CD4-positive, alpha-beta T cell treated with Interferon alpha-2 for 1 hour (primary cell): ENCODE results near the gene ALS2CL.
"Not testable (repeated sequence)": the region's sequence is repeated elsewhere in the genome, so short reads cannot be mapped to it uniquely, and the experiment has no call there.

Source experiments
- DNase-seq, 2 donors: peaks; one replicate each; pipeline ENCODE4 v3.0.0-alpha.2; 2020 to 2022

The ALS2CL gene, protein sequence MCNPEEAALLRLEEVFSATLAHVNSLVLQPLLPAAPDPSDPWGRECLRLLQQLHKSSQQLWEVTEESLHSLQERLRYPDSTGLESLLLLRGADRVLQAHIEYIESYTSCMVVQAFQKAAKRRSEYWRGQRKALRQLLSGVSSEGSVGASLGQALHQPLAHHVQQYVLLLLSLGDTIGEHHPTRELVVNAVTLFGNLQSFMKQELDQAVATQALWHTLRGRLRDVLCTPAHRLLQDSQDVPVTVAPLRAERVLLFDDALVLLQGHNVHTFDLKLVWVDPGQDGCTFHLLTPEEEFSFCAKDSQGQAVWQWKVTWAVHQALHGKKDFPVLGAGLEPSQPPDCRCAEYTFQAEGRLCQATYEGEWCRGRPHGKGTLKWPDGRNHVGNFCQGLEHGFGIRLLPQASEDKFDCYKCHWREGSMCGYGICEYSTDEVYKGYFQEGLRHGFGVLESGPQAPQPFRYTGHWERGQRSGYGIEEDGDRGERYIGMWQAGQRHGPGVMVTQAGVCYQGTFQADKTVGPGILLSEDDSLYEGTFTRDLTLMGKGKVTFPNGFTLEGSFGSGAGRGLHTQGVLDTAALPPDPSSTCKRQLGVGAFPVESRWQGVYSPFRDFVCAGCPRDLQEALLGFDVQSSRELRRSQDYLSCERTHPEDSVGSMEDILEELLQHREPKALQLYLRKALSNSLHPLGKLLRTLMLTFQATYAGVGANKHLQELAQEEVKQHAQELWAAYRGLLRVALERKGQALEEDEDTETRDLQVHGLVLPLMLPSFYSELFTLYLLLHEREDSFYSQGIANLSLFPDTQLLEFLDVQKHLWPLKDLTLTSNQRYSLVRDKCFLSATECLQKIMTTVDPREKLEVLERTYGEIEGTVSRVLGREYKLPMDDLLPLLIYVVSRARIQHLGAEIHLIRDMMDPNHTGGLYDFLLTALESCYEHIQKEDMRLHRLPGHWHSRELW

DNA sequence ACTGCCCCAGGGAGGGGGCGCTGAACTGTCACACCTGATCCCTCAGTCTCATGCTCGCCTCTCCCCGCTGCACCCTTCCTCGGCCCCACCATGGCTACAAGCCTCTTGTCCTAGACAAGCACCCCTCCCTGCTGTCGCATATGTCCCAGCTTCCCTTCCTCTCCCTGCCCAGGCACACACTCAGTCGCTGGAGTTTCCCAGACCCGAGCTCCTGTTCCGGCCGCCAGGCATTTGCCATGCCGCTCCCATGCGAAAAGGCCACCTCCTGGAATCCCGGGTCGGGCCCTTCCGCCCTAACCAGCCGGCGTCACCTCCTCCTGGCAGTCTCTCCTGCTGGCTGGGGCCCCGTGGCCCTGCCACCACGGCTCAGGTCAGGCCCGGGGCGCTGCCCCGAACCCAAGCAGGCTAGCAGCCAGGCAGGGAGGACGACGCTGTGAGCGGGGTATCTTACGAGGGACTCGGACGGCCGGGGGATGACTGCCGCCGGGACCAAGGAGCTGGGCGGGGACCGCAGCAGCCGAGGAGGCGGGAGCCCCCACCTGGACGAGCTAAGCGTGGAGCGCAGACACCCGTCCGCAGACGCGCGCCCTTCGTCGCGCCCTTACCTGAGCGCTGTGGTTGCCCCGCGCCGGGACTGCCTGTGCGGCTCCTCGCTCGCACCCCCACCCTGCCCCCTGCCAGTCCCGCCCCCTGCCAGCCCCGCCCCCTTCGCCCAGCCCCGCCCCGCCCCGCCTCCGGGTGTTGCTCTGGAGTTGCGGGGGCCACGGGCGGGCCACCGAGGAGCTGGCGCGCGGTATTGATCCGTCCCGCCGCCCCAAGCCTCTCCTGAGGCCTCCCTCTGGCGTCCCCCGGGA lies at the start of gene ALS2CL:
TSS of gene ALS2CL (minus strand) at position 642 of the 854 bp plus-strand sequence. CDS start 4,239 bp downstream, outside the sequence.
- peak; percentile 73 to 84 for DNase-seq

DNA sequence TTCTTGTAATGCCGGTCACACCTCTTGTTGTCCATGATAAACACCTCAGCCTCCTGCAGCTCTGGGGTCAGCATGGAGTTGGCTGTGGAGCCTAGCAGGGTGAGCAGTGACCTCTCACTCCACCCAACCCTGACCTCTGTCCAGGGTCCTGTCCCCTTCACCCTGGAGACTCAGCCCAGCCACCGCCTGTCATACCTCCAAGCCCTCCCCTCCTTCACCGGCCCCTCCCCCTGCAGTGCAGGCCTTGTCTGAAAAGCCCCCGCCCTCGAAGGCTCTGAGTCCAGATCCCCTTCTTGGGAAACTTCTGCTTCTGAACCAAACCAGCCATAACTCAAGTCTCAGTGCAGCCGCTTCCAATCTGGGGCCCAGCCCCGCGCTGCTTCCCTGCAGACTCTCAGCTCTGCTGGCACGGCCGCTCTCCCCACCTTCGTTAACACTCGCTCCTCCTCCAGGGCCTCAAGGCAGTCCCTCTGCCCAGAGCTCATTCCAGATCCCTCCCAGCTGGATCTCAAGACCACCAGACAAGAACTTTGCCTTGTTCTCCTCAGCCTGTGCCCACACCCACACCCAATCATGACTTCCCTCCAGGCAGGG lies 49.6 kb upstream of the ALS2CL start:
- no peak for DNase-seq

DNA sequence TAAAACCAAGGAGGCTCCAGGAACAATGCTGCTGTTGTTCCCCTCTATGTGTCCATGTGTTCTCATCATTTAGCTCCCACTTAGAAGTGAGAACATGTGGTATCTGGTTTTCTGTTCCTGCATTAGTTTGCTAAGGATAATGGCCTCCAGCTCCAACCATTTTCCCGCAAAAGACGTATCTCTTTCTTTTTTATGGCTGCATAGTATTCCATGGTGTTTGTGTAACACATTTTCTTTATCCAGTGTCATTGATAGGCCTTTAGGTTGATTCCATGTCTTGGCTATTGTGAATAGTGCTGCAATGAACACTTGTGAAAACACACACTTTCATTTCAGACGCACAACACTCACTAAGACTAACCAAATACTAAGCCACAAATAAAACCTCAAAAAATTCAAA lies 46.1 kb upstream of the ALS2CL start:
- not testable (repeated sequence) for DNase-seq

DNA sequence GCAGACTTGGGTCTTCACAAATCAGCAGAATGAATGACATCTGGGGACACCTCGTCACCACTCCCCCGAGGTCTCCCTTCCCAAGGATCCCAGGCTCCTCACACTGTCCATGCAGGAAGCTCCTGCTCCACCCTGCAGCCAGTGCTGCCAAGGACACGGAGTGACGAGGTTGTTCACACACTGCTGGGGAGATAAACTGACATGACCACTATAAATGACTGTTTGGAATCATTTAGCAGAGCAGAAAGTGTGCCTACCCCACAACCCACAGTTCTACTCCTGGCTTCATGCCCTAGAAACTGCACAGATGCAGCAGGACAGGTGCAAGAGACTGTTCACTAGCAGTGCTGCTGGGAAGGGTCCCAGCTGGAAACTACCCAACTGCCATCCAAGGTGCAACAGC lies 43.9 kb upstream of the ALS2CL start:
- DNase-seq = no peak

DNA sequence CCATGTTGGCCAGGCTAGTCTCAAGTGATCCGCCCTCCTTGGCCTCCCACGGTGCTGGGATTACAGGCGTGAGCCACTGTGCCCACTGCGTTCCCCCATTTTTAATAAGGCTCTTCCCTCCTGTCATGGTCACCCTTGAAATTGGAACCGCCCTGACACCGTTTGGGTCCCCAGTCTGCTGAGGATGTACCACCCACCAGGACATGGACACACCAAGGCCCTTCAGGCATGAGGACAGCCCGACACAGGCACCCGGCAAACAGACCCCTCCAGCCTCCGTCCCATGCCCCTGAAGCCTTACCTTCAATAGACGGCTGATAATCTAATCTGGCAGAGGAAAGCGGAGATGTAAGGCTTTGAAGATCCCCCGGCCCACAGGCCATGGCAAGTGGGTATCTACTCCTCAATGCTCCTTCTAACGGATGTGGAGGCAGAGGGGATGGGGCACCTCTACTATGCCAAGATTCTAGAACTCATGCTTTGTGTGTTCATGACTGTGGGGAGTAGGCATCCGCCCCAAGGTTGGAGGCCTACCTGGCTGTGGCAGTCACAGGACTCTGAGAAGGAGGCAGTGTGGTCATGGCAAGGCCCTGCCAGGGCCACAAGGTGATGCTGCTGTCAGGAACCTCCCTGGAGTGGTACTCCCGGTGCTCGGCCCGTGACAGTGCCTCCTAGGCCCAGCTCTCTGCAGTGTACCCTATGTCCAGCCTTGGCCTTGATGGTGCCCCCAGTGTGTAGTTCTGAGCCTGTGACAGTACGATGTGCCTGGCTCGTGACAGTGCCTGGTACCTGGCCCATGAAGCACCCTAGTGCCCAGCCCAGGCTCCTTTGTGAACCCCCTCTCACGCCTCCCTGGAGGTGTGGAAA lies 42.8 kb upstream of the ALS2CL start:
- DNase-seq = no peak

DNA sequence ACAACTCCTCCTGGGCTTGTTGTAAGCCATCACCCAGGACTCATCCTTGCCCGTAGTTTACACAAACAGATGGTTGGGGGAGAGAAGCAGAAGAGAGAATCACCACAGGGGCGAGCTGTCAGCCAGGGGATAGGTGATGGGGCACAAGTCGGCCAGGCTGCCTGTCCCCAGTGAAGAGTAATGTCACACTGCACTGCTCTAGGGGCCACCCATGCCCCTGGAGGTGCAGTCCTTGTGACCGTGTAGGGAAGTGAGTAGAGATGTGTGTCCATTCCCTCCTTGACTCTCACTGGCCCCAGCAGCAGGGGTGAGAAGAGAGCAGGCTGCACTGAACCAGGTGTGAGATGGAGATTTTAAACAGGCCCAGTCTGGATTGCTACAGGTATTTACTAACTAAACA lies 41.3 kb upstream of the ALS2CL start:
- no peak for DNase-seq

DNA sequence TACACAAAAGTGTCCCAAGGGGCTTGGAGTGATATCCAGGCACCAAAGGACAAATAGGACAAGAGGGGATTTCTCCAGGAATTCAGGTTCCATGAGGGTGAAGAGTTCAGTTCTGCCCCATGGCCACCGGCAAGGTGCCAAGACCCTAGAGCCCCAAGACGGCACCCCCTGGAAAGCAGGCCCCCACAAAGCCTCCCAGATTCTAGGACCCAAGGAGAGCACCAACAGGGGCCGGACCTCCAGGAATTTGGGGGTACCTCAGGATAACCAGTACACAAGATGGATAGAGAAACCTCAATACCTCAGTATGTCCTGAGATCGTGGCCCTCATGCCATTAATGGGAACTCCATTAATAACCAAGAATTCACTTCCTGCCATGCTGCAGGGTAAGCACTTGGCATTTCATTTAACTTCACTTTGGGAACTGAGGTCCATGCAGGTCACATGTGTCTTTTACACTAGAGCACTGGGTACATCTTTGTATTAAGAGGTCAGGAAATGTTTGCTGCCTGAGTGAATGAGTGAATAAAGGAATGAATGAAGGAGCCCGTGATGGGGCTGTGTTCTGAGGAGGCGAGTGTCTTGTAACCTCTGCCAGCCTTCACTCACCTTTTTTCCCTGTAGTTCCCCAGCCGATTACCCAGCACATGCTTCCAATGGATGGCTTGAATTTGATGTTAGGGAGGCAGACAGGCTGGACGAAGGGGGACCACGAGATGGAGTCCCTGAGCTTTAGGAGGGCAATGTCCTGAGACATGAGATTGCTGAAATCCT lies 39.7 kb upstream of the ALS2CL start:
- DNase-seq = no peak

DNA sequence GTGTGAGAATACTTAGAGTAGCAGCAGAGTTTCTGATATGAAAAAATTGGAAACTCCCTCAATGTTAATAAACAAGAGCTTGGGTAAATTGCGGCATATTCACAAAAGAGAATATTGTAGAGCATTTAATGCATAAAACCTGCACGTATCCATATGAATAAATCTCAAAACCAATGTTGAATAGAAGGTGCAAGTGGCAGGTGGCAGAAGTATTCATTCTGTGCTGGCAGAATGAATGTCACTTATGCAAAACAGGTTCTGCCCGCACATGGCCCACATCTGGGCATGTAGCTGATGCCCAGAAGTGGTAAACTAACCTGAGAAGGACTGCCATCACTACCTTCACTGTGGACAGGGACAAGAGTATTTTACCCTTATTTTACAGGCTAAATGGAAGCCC lies 38.3 kb upstream of the ALS2CL start:
- no peak for DNase-seq

DNA sequence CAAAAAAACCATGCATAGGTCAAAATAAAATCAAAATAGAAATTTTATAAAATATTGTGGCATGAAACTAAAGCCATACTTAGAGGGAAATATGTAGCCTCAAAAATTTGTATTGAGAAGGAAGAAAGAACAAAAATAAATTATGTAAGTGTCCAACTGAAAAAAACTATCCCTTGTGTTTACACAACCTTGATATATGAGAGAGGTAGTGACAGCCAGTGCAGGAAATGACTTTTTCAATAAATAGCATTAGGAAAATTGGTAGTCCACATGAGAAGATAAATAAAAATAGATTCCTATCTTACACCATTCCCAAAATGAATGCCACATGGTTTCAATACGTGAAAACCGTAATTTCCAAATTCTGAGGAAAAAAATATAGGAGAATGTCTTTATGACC lies 37.3 kb upstream of the ALS2CL start:
- DNase-seq = no peak

DNA sequence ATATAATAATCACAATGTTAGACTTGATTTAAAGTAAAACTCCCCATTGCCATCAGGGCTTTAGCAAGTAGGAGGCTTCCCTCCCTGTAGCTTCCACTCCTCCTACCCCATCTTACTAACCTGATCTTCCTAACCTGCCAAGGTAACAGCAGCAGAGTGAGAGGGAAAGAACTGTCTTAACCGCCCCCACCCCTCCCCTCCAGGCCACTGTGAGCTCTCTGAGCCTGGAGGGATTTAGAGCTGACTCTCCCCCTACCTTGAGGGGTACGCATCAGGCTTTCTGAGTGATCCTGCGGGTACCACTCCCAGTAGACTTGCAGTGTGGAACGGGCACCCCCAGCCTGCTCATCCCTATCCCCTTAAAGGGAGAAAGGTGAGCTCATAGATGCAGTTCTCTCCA lies 35.6 kb upstream of the ALS2CL start:
- no peak for DNase-seq

DNA sequence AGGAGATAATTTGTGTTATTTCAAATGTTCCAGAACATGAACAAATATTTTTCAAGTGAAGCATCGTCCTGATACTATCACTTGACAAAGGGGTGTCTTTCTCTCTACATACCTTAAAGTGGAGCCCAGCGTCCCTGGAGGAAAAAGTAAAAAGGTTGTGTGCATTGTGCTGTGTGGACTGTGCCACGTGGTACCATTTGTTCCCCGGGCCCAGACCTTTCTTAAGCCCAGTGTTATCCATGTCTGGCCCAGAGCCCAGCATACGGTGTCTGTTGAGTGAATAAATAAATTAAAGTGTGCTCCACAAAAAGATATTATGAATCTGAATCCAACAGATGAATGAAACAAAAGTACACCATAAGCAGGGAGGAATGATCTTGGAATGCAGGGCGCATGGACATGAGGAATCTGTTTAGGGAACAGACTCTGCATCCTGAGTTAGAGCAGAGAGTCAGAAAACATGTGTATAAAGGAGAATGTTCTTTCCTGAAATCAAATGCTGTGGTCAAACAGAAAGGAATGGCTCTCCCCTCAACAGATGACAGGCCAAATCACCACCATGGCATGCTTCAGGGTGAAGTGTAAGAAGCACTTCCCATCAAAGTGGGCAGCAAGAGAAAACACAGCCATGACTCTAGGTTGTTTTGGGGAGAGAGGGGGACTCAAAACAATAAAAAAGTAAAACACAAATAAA lies 32.3 kb upstream of the ALS2CL start:
- no peak for DNase-seq

DNA sequence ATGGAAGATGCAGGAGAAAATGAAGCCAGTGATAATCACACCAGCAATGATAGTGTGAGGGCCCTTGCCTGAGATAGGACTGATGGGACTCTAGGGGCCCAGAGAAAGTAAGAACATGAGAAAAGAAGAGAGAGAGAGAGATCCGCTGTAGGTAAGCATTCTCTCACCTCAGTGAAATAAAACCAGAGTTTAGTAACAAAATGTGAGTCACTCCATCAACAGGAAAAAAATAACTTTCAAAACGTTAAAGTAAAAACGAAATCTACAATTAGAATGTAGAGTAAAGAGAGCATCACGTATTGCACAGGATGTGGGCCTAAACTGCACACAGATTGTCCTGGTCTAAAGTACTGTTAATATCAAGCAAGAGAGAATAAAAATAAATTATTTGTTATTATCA lies 30.9 kb upstream of the ALS2CL start:
- no peak for DNase-seq

DNA sequence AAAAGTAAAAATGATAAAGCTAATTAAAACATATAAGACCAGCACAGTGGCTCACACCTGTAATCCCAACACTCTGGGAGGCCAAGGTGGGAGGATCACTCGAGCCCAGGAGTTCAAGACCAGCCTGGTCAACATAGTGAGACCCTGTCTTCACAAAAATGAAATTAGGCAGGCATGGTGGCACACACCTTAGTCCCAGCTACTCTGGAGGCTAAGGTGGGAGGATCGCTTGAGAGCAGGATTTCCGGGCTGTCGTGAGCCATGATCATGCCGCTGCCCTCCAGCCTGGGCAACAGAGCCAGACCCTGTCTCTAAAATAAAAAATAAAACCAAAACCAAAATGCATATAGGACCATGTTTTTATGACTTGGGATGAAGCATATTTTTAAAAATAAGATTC lies 29.0 kb upstream of the ALS2CL start:
- no peak for DNase-seq

DNA sequence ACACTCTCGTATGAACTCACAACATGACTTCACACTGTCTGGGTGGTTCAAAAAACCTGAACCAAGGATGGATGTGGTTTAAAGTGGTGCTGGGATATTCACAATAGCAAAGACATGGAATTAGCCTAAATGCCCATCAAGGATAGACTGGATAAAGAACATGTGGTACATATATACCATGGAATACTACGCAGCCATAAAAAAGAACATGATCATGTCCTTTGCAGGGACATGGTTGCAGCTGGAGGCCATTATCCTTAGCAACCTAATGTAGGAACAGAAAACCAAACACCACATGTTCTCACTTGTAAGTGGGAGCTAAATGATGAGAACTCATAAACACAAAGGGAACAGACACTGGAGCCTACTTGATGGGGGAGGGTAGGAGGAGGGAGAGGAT lies 27.5 kb upstream of the ALS2CL start:
- no peak for DNase-seq

DNA sequence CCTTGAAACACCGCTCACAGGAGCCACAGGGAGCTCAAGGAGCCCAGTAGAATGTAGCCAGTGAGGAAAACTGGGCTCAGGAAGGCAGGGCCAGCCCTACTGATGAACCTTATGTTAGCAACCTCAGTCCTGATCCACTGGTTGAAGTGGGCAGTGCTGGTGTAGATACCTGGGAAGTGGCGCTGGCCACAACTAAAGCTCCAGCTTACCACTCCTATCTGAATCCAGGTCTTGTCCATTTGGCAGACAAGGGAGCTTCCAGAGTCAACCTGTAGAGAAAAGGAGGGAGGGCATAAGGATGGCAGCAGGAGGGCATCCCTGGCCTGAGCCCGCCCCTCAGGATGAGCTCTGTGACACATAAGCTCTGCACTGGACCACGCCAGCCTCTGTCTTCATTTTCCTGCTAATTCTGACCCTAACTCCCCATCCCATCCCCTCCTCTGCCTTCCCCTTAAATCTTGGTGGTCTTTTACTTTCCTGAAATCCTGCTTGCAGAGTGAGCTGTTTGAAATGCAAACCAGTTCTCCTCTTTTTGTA lies 26.3 kb upstream of the ALS2CL start:
- no peak for DNase-seq

DNA sequence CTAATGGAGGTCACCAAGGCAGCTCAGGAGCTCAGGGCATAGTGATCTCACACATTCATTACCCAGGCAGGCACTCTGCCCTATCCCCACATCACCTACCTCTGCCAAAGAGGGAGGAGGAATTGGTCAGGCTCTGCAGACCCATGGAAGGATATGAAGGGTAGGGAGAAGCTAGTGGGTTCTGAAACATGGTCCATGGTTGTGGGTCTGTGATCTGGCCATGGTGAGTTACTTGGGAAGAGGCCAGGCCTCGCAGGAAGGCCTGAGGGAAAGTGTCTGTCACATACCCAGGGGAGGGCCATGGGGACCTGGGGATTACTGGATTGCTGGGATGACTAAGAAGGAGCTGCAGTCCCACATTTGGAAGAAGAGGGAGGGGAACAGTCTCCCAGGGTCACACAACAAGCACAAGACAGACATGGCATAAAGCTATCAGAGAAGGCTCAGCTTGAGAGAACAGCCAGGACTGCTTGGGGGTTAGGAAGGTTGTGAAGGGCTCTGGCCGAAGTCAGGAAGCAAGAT lies 25.6 kb upstream of the ALS2CL start:
- no peak for DNase-seq

DNA sequence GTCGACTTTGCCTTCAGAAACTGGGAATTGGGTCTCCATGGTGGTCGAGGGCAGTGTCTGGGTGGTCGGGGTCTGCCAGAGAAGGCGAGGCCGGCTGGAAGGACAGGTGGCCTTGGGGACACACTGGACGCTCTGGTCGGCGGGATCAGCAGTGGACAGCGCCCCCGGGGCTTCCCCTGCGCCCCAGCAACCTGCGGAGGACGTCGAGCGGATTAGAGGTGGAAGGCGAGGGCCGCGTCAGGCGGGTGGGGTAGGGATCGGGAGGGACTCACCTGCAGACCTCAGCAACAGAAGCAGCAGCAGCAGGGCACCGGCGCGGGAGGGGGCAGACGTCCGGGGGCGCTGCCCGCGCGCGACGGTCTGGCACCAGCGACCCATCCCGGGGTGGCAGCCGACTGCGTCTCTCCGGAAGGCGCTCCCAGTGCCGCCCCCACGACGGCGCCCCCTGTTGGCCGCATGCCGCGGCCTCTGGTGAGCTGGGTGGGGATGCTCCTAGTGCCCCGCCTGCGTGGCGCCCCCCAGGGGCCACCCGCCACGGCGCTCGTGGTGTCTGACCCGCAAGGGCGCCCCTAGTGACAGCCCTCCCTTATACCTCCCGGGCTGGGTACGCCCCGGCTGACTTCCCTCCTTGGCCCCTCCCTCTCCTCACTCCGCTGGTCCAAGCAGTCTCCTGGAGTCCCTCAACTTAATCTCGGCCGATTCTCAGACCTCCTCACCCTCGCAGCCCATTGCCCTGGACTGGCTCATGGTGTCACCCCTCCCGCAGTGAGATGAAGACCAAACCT lies 24.2 kb upstream of the ALS2CL start, which contains the start of gene PRSS50:
TSS of gene PRSS50 (minus strand) at position 423 of the 785 bp plus-strand sequence. CDS start at position 378, 45 bp downstream.
- DNase-seq = peak; percentile 9 to 16
